IPS-18a (cell line): ENCODE measurements around the gene TNNT3.
"Not testable (repeated sequence)": the region's sequence is repeated elsewhere in the genome, so short reads cannot be mapped to it uniquely, and the experiment has no call there.

Experiments
- H3K27ac ChIP-seq: one replicate; pipeline ENCODE4 v1.5.1; 2013; ENCODE audit warnings: low read length
- H3K27me3 ChIP-seq: one replicate; pipeline ENCODE4 v1.6.1; 2013; ENCODE audit warnings: mild to moderate bottlenecking, low read length; ENCODE audit not compliant: control insufficient read depth, insufficient read depth
- H3K36me3 ChIP-seq: one replicate; pipeline ENCODE4 v1.6.1; 2013; ENCODE audit warnings: low read depth, low read length; ENCODE audit not compliant: control insufficient read depth
- H3K4me1 ChIP-seq: one replicate; pipeline ENCODE4 v1.6.1; 2013; ENCODE audit warnings: low read depth, low read length; ENCODE audit not compliant: control insufficient read depth
- H3K4me3 ChIP-seq: one replicate; pipeline ENCODE4 v1.5.1; 2013; ENCODE audit warnings: low read length
- H3K9ac ChIP-seq: one replicate; pipeline ENCODE4 v1.6.1; 2013; ENCODE audit warnings: mild to moderate bottlenecking, low read length, moderate library complexity
- H3K9me3 ChIP-seq: one replicate; pipeline ENCODE4 v1.6.1; 2013; ENCODE audit warnings: low read depth, low read length; ENCODE audit not compliant: control insufficient read depth

The TNNT3 gene

GRCh38 chr11:1883346-1884302, 35.9 kb upstream of the TNNT3 start:
- Histone ChIP-seq H3K27ac (no peak overlapping the region), H3K4me3 (no peak overlapping the region), H3K9me3 (no peaks in the 10 kb centered on the region), H3K36me3 (no peaks in the 10 kb centered on the region), H3K27me3 (no peaks in the 10 kb centered on the region), H3K9ac (no peak overlapping the region), H3K4me1 (no peaks in the 10 kb centered on the region)

- no peaks in the 10 kb centered on the region for H3K27me3 ChIP-seq
- H3K9me3 ChIP-seq: no peaks in the 10 kb centered on the region
- H3K36me3 ChIP-seq: no peaks in the 10 kb centered on the region
- no peaks in the 10 kb centered on the region for H3K4me1 ChIP-seq
- no peak overlapping the region for H3K9ac ChIP-seq
- H3K27ac ChIP-seq: no peak overlapping the region
- H3K4me3 ChIP-seq: no peak overlapping the region
Observed at GRCh38 chr11:1884303-1884700, 35.2 kb upstream of the TNNT3 start.

GRCh38 chr11:1886551-1886950, 33.0 kb upstream of the TNNT3 start:
- H3K27me3 ChIP-seq: not testable (repeated sequence)

GRCh38 chr11:1887451-1888346, 31.8 kb upstream of the TNNT3 start:
- Histone ChIP-seq H3K4me3 (no peak overlapping the region), H3K27ac (no peak overlapping the region), H3K4me1 (no peaks in the 10 kb centered on the region), H3K9me3 (no peaks in the 10 kb centered on the region), H3K36me3 (no peaks in the 10 kb centered on the region), H3K27me3 (no peaks in the 10 kb centered on the region), H3K9ac (no peak overlapping the region)

More at GRCh38 chr11:1886551-1886950, 33.0 kb upstream of the TNNT3 start:
- H3K36me3 ChIP-seq, H3K4me3 ChIP-seq, H3K9ac ChIP-seq, H3K9me3 ChIP-seq, H3K27ac ChIP-seq, H3K4me1 ChIP-seq: not testable (repeated sequence)

- H3K4me1 ChIP-seq: no peaks in the 10 kb centered on the region
- no peak overlapping the region for H3K4me3 ChIP-seq
- no peaks in the 10 kb centered on the region for H3K9me3 ChIP-seq
- no peaks in the 10 kb centered on the region for H3K36me3 ChIP-seq
- H3K27me3 ChIP-seq: no peaks in the 10 kb centered on the region
- no peak overlapping the region for H3K9ac ChIP-seq
- no peak overlapping the region for H3K27ac ChIP-seq
Observed at GRCh38 chr11:1888347-1888753, 31.2 kb upstream of the TNNT3 start.

- Histone ChIP-seq H3K27ac (no peak overlapping the region), H3K9me3 (no peaks in the 10 kb centered on the region), H3K9ac (no peak overlapping the region), H3K4me1 (no peaks in the 10 kb centered on the region), H3K4me3 (no peak overlapping the region), H3K36me3 (no peaks in the 10 kb centered on the region), H3K27me3 (no peaks in the 10 kb centered on the region)
Observed at GRCh38 chr11:1888811-1889210, 30.7 kb upstream of the TNNT3 start.

- H3K4me1 ChIP-seq: no peaks in the 10 kb centered on the region
- no peaks in the 10 kb centered on the region for H3K27me3 ChIP-seq
- no peak overlapping the region for H3K27ac ChIP-seq
- H3K4me3 ChIP-seq: no peak overlapping the region
- no peaks in the 10 kb centered on the region for H3K9me3 ChIP-seq
- H3K9ac ChIP-seq: no peak overlapping the region
- H3K36me3 ChIP-seq: no peaks in the 10 kb centered on the region
Observed at GRCh38 chr11:1889224-1889930, 30.1 kb upstream of the TNNT3 start.

GRCh38 chr11:1889941-1890855, 29.3 kb upstream of the TNNT3 start:
- H3K9me3 ChIP-seq: no peaks in the 10 kb centered on the region
- no peak overlapping the region for H3K4me3 ChIP-seq
- no peak overlapping the region for H3K9ac ChIP-seq
- H3K36me3 ChIP-seq: no peaks in the 10 kb centered on the region
- no peak overlapping the region for H3K27ac ChIP-seq
- H3K27me3 ChIP-seq: no peaks in the 10 kb centered on the region
- no peaks in the 10 kb centered on the region for H3K4me1 ChIP-seq

- H3K9ac ChIP-seq: no peak overlapping the region
- H3K4me3 ChIP-seq: no peak overlapping the region
- H3K36me3 ChIP-seq: no peaks in the 10 kb centered on the region
- no peaks in the 10 kb centered on the region for H3K27me3 ChIP-seq
- H3K4me1 ChIP-seq: no peaks in the 10 kb centered on the region
- no peak overlapping the region for H3K27ac ChIP-seq
- H3K9me3 ChIP-seq: no peaks in the 10 kb centered on the region
Observed at GRCh38 chr11:1890856-1891830, 28.4 kb upstream of the TNNT3 start.

GRCh38 chr11:1891831-1892115, 27.7 kb upstream of the TNNT3 start, which contains the start of gene PRR33:
TSS of gene PRR33 (minus strand) at chr11:1891895. CDS start at chr11:1890584, 1,311 bp downstream.
- H3K27ac ChIP-seq: no peak within 1 kb of the TSS
- no peaks in the 10 kb centered on the region for H3K36me3 ChIP-seq
- no peak within 1 kb of the TSS for H3K4me3 ChIP-seq
- no peaks in the 10 kb centered on the region for H3K27me3 ChIP-seq
- no peaks in the 10 kb centered on the region for H3K9me3 ChIP-seq
- H3K4me1 ChIP-seq: no peaks in the 10 kb centered on the region
- H3K9ac ChIP-seq: no peak within 1 kb of the TSS
